ENCODE data around the gene GRIN3B.

The GRIN3B gene

GRCh38 chr19:991932-992669 lies 8.1 kb upstream of the GRIN3B start:
- DNase-seq, result no peak

- DNase-seq, result no peak
Observed at GRCh38 chr19:992670-993055, 7.6 kb upstream of the GRIN3B start.

GRCh38 chr19:993361-993830 lies 6.8 kb upstream of the GRIN3B start:
- no peak for DNase-seq

- DNase-seq, result no peak
Observed at GRCh38 chr19:993831-994393, 6.3 kb upstream of the GRIN3B start.

- DNase-seq, result no peak
Observed at GRCh38 chr19:994516-994915, 5.7 kb upstream of the GRIN3B start.

- DNase-seq, result no peak
Observed at GRCh38 chr19:995051-995827, 5.0 kb upstream of the GRIN3B start.

GRCh38 chr19:996051-996838 lies 4.0 kb upstream of the GRIN3B start:
- peak; percentile 54 to 77 (median 72) for DNase-seq

- DNase-seq, result no peak
Observed at GRCh38 chr19:998064-998463, 2.2 kb upstream of the GRIN3B start.

GRCh38 chr19:999379-999719 lies 870 bp upstream of the GRIN3B start:
- DNase-seq, result no peak

GRCh38 chr19:1000591-1001537 lies 645 bp downstream of the GRIN3B start:
- DNase-seq, result no peak

- peak; percentile 49 to 75 (median 59) for DNase-seq
Observed at GRCh38 chr19:1001538-1002166, 1.4 kb downstream of the GRIN3B start.

- no peak for DNase-seq
Observed at GRCh38 chr19:1002600-1002999, 2.4 kb downstream of the GRIN3B start.

- DNase-seq, result no peak
Observed at GRCh38 chr19:1003283-1003682, 3.1 kb downstream of the GRIN3B start.

- no peak for DNase-seq
Observed at GRCh38 chr19:1004204-1004802, 4.1 kb downstream of the GRIN3B start.

- DNase-seq, result no peak
Observed at GRCh38 chr19:1004803-1005664, 4.8 kb downstream of the GRIN3B start.

GRCh38 chr19:1006711-1007398 lies 6.6 kb downstream of the GRIN3B start:
- DNase-seq, result no peak

GRCh38 chr19:1007399-1008251 lies 7.4 kb downstream of the GRIN3B start:
- DNase-seq, result no peak

- no peak for DNase-seq
Observed at GRCh38 chr19:1008268-1009040, 8.2 kb downstream of the GRIN3B start.

All from stimulated activated naive CD4-positive, alpha-beta T cell (primary cell).